IMR-90 (cell line): ENCODE measurements around the gene GARIN3. TPM values are rescaled to one million over a fixed set of nuclear protein-coding genes. Genes with fewer than 3 reads are reported as not detected.

Experiments used
- ATAC-seq: fragments of 200-7000 bp; cut with Tn5 transposase; 2 replicates; pipeline ENCODE4 v1.9.1; 2020; ENCODE audit warnings: low read depth, mild to moderate bottlenecking, moderate library complexity
- BruUV-seq: library from RNA; stranded (reverse); fragments of 400-500 nt; replicated peaks from 2 replicates; lab custom pipeline; 2021; lab: Mats Ljungman, UMichigan
- CTCF ChIA-PET: fragments of 300-600 bp; formaldehyde crosslinking; extraction: SDS; loops from one replicate; lab custom pipeline; 2021; ENCODE audit warnings: antibody characterized with exemption; lab: Yijun Ruan, JAX
- POLR2A ChIA-PET: fragments of 300-600 bp; sonication (Branson Sonifier 250); formaldehyde crosslinking; loops from one replicate; lab custom pipeline; 2022; ENCODE audit warnings: antibody characterized with exemption; ENCODE audit not compliant: unreplicated experiment; lab: Charles Lee
- DNase-seq: peaks from one replicate; pipeline ENCODE4 v3.0.0; 2013
- H2AFZ ChIP-seq: replicated peaks from 2 replicates; pipeline ENCODE3; 2013; ENCODE audit warnings: low read length, mild to moderate bottlenecking; ENCODE audit not compliant: poor library complexity
- H2AK5ac ChIP-seq: 2 replicates; pipeline ENCODE4 v1.6.1; 2013; ENCODE audit warnings: low read depth, low read length, inconsistent platforms
- H2AK9ac ChIP-seq: replicated peaks from 2 replicates; pipeline ENCODE3; 2013; ENCODE audit warnings: mild to moderate bottlenecking, low read depth, low read length, moderate library complexity; ENCODE audit not compliant: poor library complexity
- H2BK120ac ChIP-seq: 2 replicates; pipeline ENCODE4 v1.6.1; 2013; ENCODE audit warnings: low read depth, low read length, inconsistent platforms
- H2BK15ac ChIP-seq: 3 replicates; pipeline ENCODE4 v1.6.1; 2013; ENCODE audit warnings: low read depth, low read length, inconsistent platforms
- H2BK20ac ChIP-seq: 2 replicates; pipeline ENCODE4 v1.6.1; 2013; ENCODE audit warnings: low read depth, mild to moderate bottlenecking, inconsistent platforms, low read length, moderate library complexity
- H2BK5ac ChIP-seq: 2 replicates; pipeline ENCODE4 v1.6.1; 2013; ENCODE audit warnings: mild to moderate bottlenecking, low read depth, low read length, inconsistent platforms; ENCODE audit not compliant: poor library complexity, severe bottlenecking
- H3K14ac ChIP-seq: replicated peaks from 2 replicates; pipeline ENCODE4 v1.6.1; 2013; ENCODE audit warnings: low read depth, low read length, inconsistent platforms
- H3K18ac ChIP-seq: 2 replicates; pipeline ENCODE4 v1.6.1; 2013; ENCODE audit warnings: low read depth, low read length, control low read depth
- H3K23ac ChIP-seq: 2 replicates; pipeline ENCODE4 v1.6.1; 2013; ENCODE audit warnings: low read depth, low read length, inconsistent platforms
- H3K27ac ChIP-seq: 2 replicates; pipeline ENCODE4 v1.5.1; 2013; ENCODE audit warnings: mild to moderate bottlenecking, control low read depth, low read length; ENCODE audit not compliant: insufficient read depth
- H3K27me3 ChIP-seq: 2 replicates; pipeline ENCODE4 v1.6.1; 2013; ENCODE audit warnings: low read length; ENCODE audit not compliant: control insufficient read depth, insufficient read depth
- H3K36me3 ChIP-seq: 2 replicates; pipeline ENCODE4 v1.6.1; 2013; ENCODE audit warnings: low read length, mixed read lengths; ENCODE audit not compliant: control insufficient read depth, insufficient read depth
- H3K4ac ChIP-seq: 2 replicates; pipeline ENCODE4 v1.6.1; 2013; ENCODE audit warnings: low read depth, low read length, inconsistent platforms
- H3K4me1 ChIP-seq: 2 replicates; pipeline ENCODE4 v1.6.1; 2013; ENCODE audit warnings: low read length, mixed read lengths; ENCODE audit not compliant: control insufficient read depth, insufficient read depth
- H3K4me2 ChIP-seq: 2 replicates; pipeline ENCODE4 v1.6.1; 2013; ENCODE audit warnings: low read depth, mild to moderate bottlenecking, control low read depth, low read length, moderate library complexity
- H3K4me3 ChIP-seq: 2 replicates; pipeline ENCODE4 v1.5.1; 2013; ENCODE audit warnings: low read depth, mild to moderate bottlenecking, control low read depth, low read length, moderate library complexity; ENCODE audit not compliant: insufficient read depth
- H3K56ac ChIP-seq: 2 replicates; pipeline ENCODE4 v1.6.1; 2013; ENCODE audit warnings: low read length, inconsistent platforms; ENCODE audit not compliant: insufficient read depth; ENCODE audit errors: extremely low read depth
- H3K79me1 ChIP-seq, 2 experiments: 2 replicates each; pipeline ENCODE4 v1.6.1; 2013; ENCODE audit warnings: low read length in 2 of 2, inconsistent platforms in 1 of 2, low read depth in 1 of 2
- H3K9ac ChIP-seq: 2 replicates; pipeline ENCODE4 v1.6.1; 2013; ENCODE audit warnings: low read depth, low read length, control low read depth
- H3K9me1 ChIP-seq: 2 replicates; pipeline ENCODE4 v1.6.1; 2013; ENCODE audit warnings: low read length, inconsistent platforms; ENCODE audit not compliant: insufficient read depth
- H3K9me3 ChIP-seq: 2 replicates; pipeline ENCODE4 v1.6.1; 2013; ENCODE audit warnings: low read length; ENCODE audit not compliant: control insufficient read depth, insufficient read depth
- H4K20me1 ChIP-seq: 2 replicates; pipeline ENCODE4 v1.6.1; 2013; ENCODE audit warnings: low read length, inconsistent platforms; ENCODE audit not compliant: insufficient read depth
- H4K5ac ChIP-seq: 2 replicates; pipeline ENCODE4 v1.6.1; 2013; ENCODE audit warnings: mild to moderate bottlenecking, low read depth, low read length, control low read depth
- H4K8ac ChIP-seq, 2 experiments: 2 replicates each; pipeline ENCODE4 v1.6.1; 2013; ENCODE audit warnings: low read depth in 2 of 2, low read length in 2 of 2, control low read depth in 1 of 2, inconsistent platforms in 1 of 2
- H4K91ac ChIP-seq: 2 replicates; pipeline ENCODE4 v1.6.1; 2013; ENCODE audit warnings: low read depth, low read length, inconsistent platforms; ENCODE audit not compliant: insufficient read depth
- BHLHE40 ChIP-seq: fragments of 150-350 bp; IDR thresholded peaks from 2 replicates; pipeline ENCODE4 v1.6.1; 2016; ENCODE audit warnings: mild to moderate bottlenecking, low read depth, low read length
- CEBPB ChIP-seq: IDR thresholded peaks from 2 replicates; pipeline ENCODE4 v1.6.1; 2012; ENCODE audit warnings: low read depth, low read length, improper control_type of control experiment
- CTCF ChIP-seq: conservative IDR thresholded peaks from 2 replicates; pipeline ENCODE4 v1.5.1; 2012; ENCODE audit warnings: mild to moderate bottlenecking, low read depth, low read length, improper control_type of control experiment
- MAZ ChIP-seq: IDR thresholded peaks from 2 replicates; pipeline ENCODE4 v1.6.1; 2012; ENCODE audit warnings: low read depth, mild to moderate bottlenecking, low read length, improper control_type of control experiment, moderate library complexity, borderline replicate concordance
- POLR2A ChIP-seq: IDR thresholded peaks from 2 replicates; pipeline ENCODE4 v1.6.1; 2012; ENCODE audit warnings: mild to moderate bottlenecking, low read depth, low read length
- RAD21 ChIP-seq: IDR thresholded peaks from 2 replicates; pipeline ENCODE4 v1.6.1; 2012; ENCODE audit warnings: low read length, improper control_type of control experiment
- RCOR1 ChIP-seq: IDR thresholded peaks from 2 replicates; pipeline ENCODE4 v1.6.1; 2012; ENCODE audit warnings: mild to moderate bottlenecking, low read length, improper control_type of control experiment; ENCODE audit not compliant: insufficient replicate concordance
- RFX5 ChIP-seq: IDR thresholded peaks from 2 replicates; pipeline ENCODE4 v1.8.0; 2012; ENCODE audit warnings: low read depth, mild to moderate bottlenecking, low read length, moderate library complexity
- SMC3 ChIP-seq: fragments of 150-350 bp; IDR thresholded peaks from 2 replicates; pipeline ENCODE4 v1.6.1; 2016; ENCODE audit warnings: low read depth, mild to moderate bottlenecking, antibody characterized with exemption, low read length, moderate library complexity
- USF2 ChIP-seq: fragments of 150-350 bp; IDR thresholded peaks from 2 replicates; pipeline ENCODE4 v1.6.1; 2017; ENCODE audit warnings: mild to moderate bottlenecking, antibody characterized with exemption, low read length, low read depth
- WGBS, 2 experiments: methylation state at CpG; one replicate each; pipeline versions ENCODE4 v1.1.5 to v1.1.7; 2013; ENCODE audit warnings: missing lambda C conversion rate in 2 of 2; ENCODE audit not compliant: insufficient read length in 1 of 2; ENCODE audit errors: extremely low coverage in 2 of 2; 5-methylcytosine and 5-hydroxymethylcytosine counted together
- dilution Hi-C: fragments of 300-500 bp; cut with HindIII; formaldehyde crosslinking; loops from one replicate; pipeline ENCODE4 v1.14.3; 2018; ENCODE audit warnings: low sequenced_read_pairs; ENCODE audit not compliant: unreplicated experiment
- in situ Hi-C: fragments of 300-500 bp; cut with MboI; formaldehyde crosslinking; loops from 3 replicates; pipeline ENCODE4 v1.14.3; 2019; ENCODE audit warnings: low sequenced_read_pairs, inconsistent platforms, mixed read lengths
- intact Hi-C: fragments of 100-400 bp; cut with micrococcal nuclease; formaldehyde crosslinking; loops from 2 replicates; pipeline ENCODE4 v1.10.0; 2022
- polyA plus RNA-seq, 3 experiments: library from polyadenylated mRNA; depleted of rRNA; stranded (reverse); fragments of >200 nt; gene quantifications; 2 replicates each; pipeline ENCODE4 v1.2.3, GENCODE V29; 2012; ENCODE audit warnings: low replicate concordance in 1 of 3
- total RNA-seq: library from RNA; depleted of rRNA; stranded (reverse); fragments of >200 nt; gene quantifications from 2 replicates; pipeline ENCODE4 v1.2.3, GENCODE V29; 2012

The GARIN3 gene
- total and polyA plus RNA-seq, 2 of the 4 experiments (the other 2 are of a cell fraction), result not detected

GRCh38 chr5:157201857-157202256, 35.8 kb upstream of the GARIN3 start:
- H4K20me1 ChIP-seq, result no peaks in the 10 kb centered on the region
- in situ Hi-C loops, result no loop called here
- H3K9me1 ChIP-seq, result no peaks in the 10 kb centered on the region
- H3K9ac ChIP-seq, result no peak overlapping the region
- no peak overlapping the region for H3K4ac ChIP-seq
- no peak overlapping the region for H2AK5ac ChIP-seq
- no peak overlapping the region for H2BK15ac ChIP-seq
- no peak overlapping the region for H4K8ac ChIP-seq
- H3K18ac ChIP-seq, result no peak overlapping the region
- BruUV-seq, result no TSS peak
- H3K36me3 ChIP-seq, result no peaks in the 10 kb centered on the region
- ChIA-PET CTCF (no interaction called here), POLR2A (no interaction called here)
- H2AK9ac ChIP-seq, result no peak overlapping the region
- no peak for TF ChIP-seq CTCF
- TF ChIP-seq MAZ, result no peak
- no peak for TF ChIP-seq RFX5
- no peak for TF ChIP-seq USF2
- no peak for TF ChIP-seq BHLHE40
- TF ChIP-seq CEBPB, result no peak
- TF ChIP-seq POLR2A, result no peak
- TF ChIP-seq SMC3, result no peak
- no peak for TF ChIP-seq RAD21
- no peak for TF ChIP-seq RCOR1
- dilution Hi-C loops, result no loop called here
- WGBS, 2 experiments, result no CpG with 5 or more reads among the region's 4 CpGs
- no peak for ATAC-seq
- H3K27me3 ChIP-seq, result peaks cover 2% of the 10 kb centered on the region; the same call in 1 of the 2 replicates
- H3K4me2 ChIP-seq, result no peak overlapping the region
- no peaks in the 10 kb centered on the region for H3K4me1 ChIP-seq
- H2AFZ ChIP-seq, result no peak overlapping the region
- H2BK20ac ChIP-seq, result no peak overlapping the region
- no peak for DNase-seq
- no peak overlapping the region for H2BK5ac ChIP-seq
- no peak overlapping the region for H3K56ac ChIP-seq
- no peak overlapping the region for H3K27ac ChIP-seq
- intact Hi-C loops, result no loop called here
- no peaks in the 10 kb centered on the region for H3K9me3 ChIP-seq
- no peak overlapping the region for H4K91ac ChIP-seq
- no peaks in the 10 kb centered on the region for H3K79me1 ChIP-seq
- no peak overlapping the region for H3K14ac ChIP-seq
- H3K23ac ChIP-seq, result no peak overlapping the region
- H3K4me3 ChIP-seq, result no peak overlapping the region
- H4K5ac ChIP-seq, result no peak overlapping the region
- no peak overlapping the region for H2BK120ac ChIP-seq
